Aorta (tissue), 5 donors: Measurements from ENCODE around the gene MYO5C. TPM values are rescaled to one million over a fixed set of nuclear protein-coding genes. Genes with fewer than 3 reads are reported as not detected.

Experiments
- ATAC-seq: fragments of 200-7000 bp; cut with Tn5 transposase; one replicate; pipeline ENCODE4 v1.9.1; 2022; ENCODE audit warnings: moderate library complexity; ENCODE audit not compliant: low FRiP score
- DNase-seq, 2 donors: peaks; one replicate each; pipeline ENCODE4 v3.0.0-alpha.2; 2020
- H3K27ac ChIP-seq, 2 donors: one replicate each; pipeline ENCODE4 v1.5.1; 2013; ENCODE audit warnings: low read length in 2 of 2, mild to moderate bottlenecking in 2 of 2, moderate library complexity in 2 of 2, control low read depth in 1 of 2, inconsistent platforms in 1 of 2, low read depth in 1 of 2
- H3K27me3 ChIP-seq, 2 donors: one replicate each; pipeline ENCODE4 v1.6.1; 2013; ENCODE audit warnings: control low read depth in 1 of 2, low read length in 1 of 2, mild to moderate bottlenecking in 1 of 2, moderate library complexity in 1 of 2; ENCODE audit not compliant: insufficient read depth in 2 of 2, control insufficient read depth in 1 of 2
- H3K36me3 ChIP-seq, 2 donors: one replicate each; pipeline ENCODE4 v1.6.1; 2013; ENCODE audit warnings: control low read depth in 1 of 2, low read length in 1 of 2, mild to moderate bottlenecking in 1 of 2; ENCODE audit not compliant: insufficient read depth in 2 of 2, control insufficient read depth in 1 of 2
- H3K4me1 ChIP-seq, 2 donors: one replicate each; pipeline ENCODE4 v1.6.1; 2013; ENCODE audit warnings: low read length in 2 of 2, control low read depth in 1 of 2, mild to moderate bottlenecking in 1 of 2, moderate library complexity in 1 of 2; ENCODE audit not compliant: insufficient read depth in 2 of 2, control insufficient read depth in 1 of 2
- H3K4me3 ChIP-seq, 2 donors: one replicate each; pipeline ENCODE4 v1.5.1; 2013; ENCODE audit warnings: low read length in 2 of 2, control low read depth in 1 of 2, mild to moderate bottlenecking in 1 of 2
- H3K9me3 ChIP-seq: one replicate; pipeline ENCODE4 v1.6.1; 2013; ENCODE audit warnings: mild to moderate bottlenecking, low read length; ENCODE audit not compliant: control insufficient read depth
- WGBS, 2 donors: extraction: QIAGEN DNeasy Blood & Tissue Kit; methylation state at CpG; one replicate each; pipeline ENCODE4 v1.1.7; 2013; 5-methylcytosine and 5-hydroxymethylcytosine counted together
- intact Hi-C, 2 donors: fragments of 100-400 bp; cut with DNase I; formaldehyde crosslinking; loops; one replicate each; pipeline versions ENCODE4 v1.14.2 to v1.15.0; 2022
- polyA plus RNA-seq, 2 donors: library from polyadenylated mRNA; stranded (reverse); fragments of 200-250 nt; gene quantifications; one replicate each; pipeline ENCODE4 v1.2.3, GENCODE V29; 2013
- total RNA-seq, 2 donors: library from RNA; stranded (reverse); fragmentation: NEBNext Ultra II Directional; extraction: Animal tissue kit (Norgen Biotek cat#: 25700); gene quantifications; one replicate each; pipeline ENCODE4 v1.2.1, GENCODE V29; 2021
- donor health status: healthy with polysubstance abuse.
- donor health status: Bipolar disorder and iron deficiency.
- donor health status: DM: no; HTN: no; CAD: no.
- donor health status: DM: no; HTN: no; CAD: no.
- donor health status: DM: yes; HTN: yes; CAD: no.

MYO5C gene
- total and polyA plus RNA-seq, 4 donors, result 0.08 to 15.3 (median 4.8) TPM

GRCh38 chr15:52155878-52156277 is 139.7 kb downstream of the MYO5C start:
- H3K4me3 ChIP-seq, result no peak overlapping the region
- 75 to 80% methylated on average over 2 of the region's 2 CpGs for WGBS, 2 donors
- no peak for ATAC-seq
- no peak overlapping the region for H3K27ac ChIP-seq
- H3K36me3 ChIP-seq, result peaks cover 0 to 2% of the 10 kb centered on the region in 2 donors
- no peaks in the 10 kb centered on the region for H3K9me3 ChIP-seq
- intact Hi-C loops, result no loop called here
- H3K4me1 ChIP-seq, result no peaks in the 10 kb centered on the region
- no peak for DNase-seq
- H3K27me3 ChIP-seq, result no peaks in the 10 kb centered on the region

- H3K4me3 ChIP-seq, result no peak overlapping the region
- H3K4me1 ChIP-seq, result no peaks in the 10 kb centered on the region
- ATAC-seq (no peak), DNase-seq (no peak)
- H3K36me3 ChIP-seq, result peaks cover 0 to 2% of the 10 kb centered on the region in 2 donors
- intact Hi-C loops, result no loop called here
- no peaks in the 10 kb centered on the region for H3K9me3 ChIP-seq
- no peaks in the 10 kb centered on the region for H3K27me3 ChIP-seq
- H3K27ac ChIP-seq, result no peak overlapping the region
- 87 to 92% methylated on average over 8 of the region's 8 CpGs for WGBS, 2 donors
These were observed 140.4 kb downstream of the MYO5C start for GRCh38 chr15:52154896-52155865.

GRCh38 chr15:52153900-52154895 is 141.4 kb downstream of the MYO5C start:
- ATAC-seq, result no peak
- peaks cover 0 to 2% of the 10 kb centered on the region in 2 donors for H3K36me3 ChIP-seq
- H3K4me3 ChIP-seq, result no peak overlapping the region
- no peak overlapping the region for H3K27ac ChIP-seq
- no peaks in the 10 kb centered on the region for H3K27me3 ChIP-seq
- DNase-seq, result no peak
- H3K4me1 ChIP-seq, result no peaks in the 10 kb centered on the region
- WGBS, 2 donors, result 97 to 98% methylated on average over 12 of the region's 12 CpGs
- no peaks in the 10 kb centered on the region for H3K9me3 ChIP-seq
- intact Hi-C loops, result no loop called here

- peaks cover 0 to 5% of the 10 kb centered on the region in 2 donors for H3K36me3 ChIP-seq
- H3K27ac ChIP-seq, result no peak overlapping the region
- no peaks in the 10 kb centered on the region for H3K9me3 ChIP-seq
- ATAC-seq (no peak), DNase-seq (no peak)
- H3K27me3 ChIP-seq, result no peaks in the 10 kb centered on the region
- H3K4me3 ChIP-seq, result no peak overlapping the region
- H3K4me1 ChIP-seq, result no peaks in the 10 kb centered on the region
- intact Hi-C loops, result no loop called here
- WGBS, 2 donors, result 88 to 92% methylated on average over 4 of the region's 4 CpGs
These were observed 144.3 kb downstream of the MYO5C start for GRCh38 chr15:52151353-52151752.

GRCh38 chr15:52150871-52151270 is 144.7 kb downstream of the MYO5C start:
- Histone ChIP-seq H3K27me3 (no peaks in the 10 kb centered on the region), H3K9me3 (no peaks in the 10 kb centered on the region), H3K4me1 (no peaks in the 10 kb centered on the region), H3K4me3 (no peak overlapping the region), H3K27ac (no peak overlapping the region), H3K36me3 (peaks cover 0 to 5% of the 10 kb centered on the region in 2 donors)
- WGBS, 2 donors, result 97 to 98% methylated on average over 4 of the region's 4 CpGs
- no peak for ATAC-seq
- DNase-seq, result no peak
- intact Hi-C loops, result no loop called here

GRCh38 chr15:52150043-52150825 is 145.4 kb downstream of the MYO5C start:
- Histone ChIP-seq H3K27me3 (no peaks in the 10 kb centered on the region), H3K4me3 (no peak overlapping the region), H3K4me1 (no peaks in the 10 kb centered on the region), H3K9me3 (no peaks in the 10 kb centered on the region), H3K27ac (no peak overlapping the region), H3K36me3 (peaks cover 0 to 5% of the 10 kb centered on the region in 2 donors)
- no peak for ATAC-seq
- WGBS, 2 donors, result 82 to 84% methylated on average over 9 of the region's 9 CpGs
- intact Hi-C loops, result no loop called here
- no peak for DNase-seq

GRCh38 chr15:52148403-52148802 is 147.2 kb downstream of the MYO5C start:
- intact Hi-C loops, result no loop called here
- 82 to 91% methylated on average over 5 of the region's 5 CpGs for WGBS, 2 donors
- no peak for ATAC-seq
- Histone ChIP-seq H3K9me3 (no peaks in the 10 kb centered on the region), H3K27ac (no peak overlapping the region), H3K4me3 (no peak overlapping the region), H3K36me3 (peaks cover 0 to 6% of the 10 kb centered on the region in 2 donors), H3K27me3 (no peaks in the 10 kb centered on the region), H3K4me1 (no peaks in the 10 kb centered on the region)
- no peak for DNase-seq

- ATAC-seq (no peak), DNase-seq (no peak)
- H3K4me3 ChIP-seq, result no peak overlapping the region
- no peak overlapping the region for H3K27ac ChIP-seq
- H3K36me3 ChIP-seq, result peaks cover 0 to 6% of the 10 kb centered on the region in 2 donors
- no peaks in the 10 kb centered on the region for H3K4me1 ChIP-seq
- WGBS, 2 donors, result 80 to 84% methylated on average over 3 of the region's 3 CpGs
- H3K27me3 ChIP-seq, result no peaks in the 10 kb centered on the region
- intact Hi-C loops, result no loop called here
- H3K9me3 ChIP-seq, result no peaks in the 10 kb centered on the region
These were observed 148.8 kb downstream of the MYO5C start for GRCh38 chr15:52146776-52147175.
